ENCODE measurements around the gene SNRPA.
A peak's percentile ranks its signal among the peaks of the same experiment; 100 is the strongest.
"Not testable (repeated sequence)": the region's sequence is repeated elsewhere in the genome, so short reads cannot be mapped to it uniquely, and the experiment has no call there.

The SNRPA gene

GRCh38 chr19:40747536-40747935 is 3.5 kb upstream of the SNRPA start:
- DNase-seq = no peak

- DNase-seq = peak; percentile 100
These were observed 737 bp upstream of the SNRPA start, which contains the start of gene ACTMAP for GRCh38 chr19:40750058-40750873. Gene ACTMAP (minus strand): TSS chr19:40750477. CDS start chr19:40749803, 674 bp downstream.

DNA sequence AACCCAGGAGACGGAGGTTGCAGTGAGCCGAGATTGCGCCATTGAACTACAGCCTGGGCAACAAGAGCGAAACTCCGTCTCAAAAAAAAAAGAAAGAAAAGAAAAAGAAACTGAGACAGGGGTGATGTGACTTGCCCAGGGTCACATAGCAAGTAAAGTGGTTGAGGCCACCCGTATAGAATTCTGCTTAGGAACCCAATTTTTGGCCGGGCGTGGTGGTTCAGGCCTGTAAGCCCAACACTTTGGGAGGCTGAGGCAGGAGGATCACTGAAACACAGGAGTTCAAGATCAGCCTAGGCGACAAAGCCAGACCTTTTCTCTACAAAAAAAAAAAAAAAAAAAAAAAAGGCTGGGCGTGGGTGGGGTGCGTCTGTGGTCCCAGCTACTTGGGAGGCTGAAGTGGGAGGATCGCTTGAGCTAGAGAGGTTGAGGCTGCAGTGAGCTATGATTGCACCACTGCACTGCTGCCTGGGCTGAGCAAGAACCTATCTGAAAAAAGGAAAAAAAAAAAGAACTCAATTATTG is 1.3 kb downstream of the SNRPA start:
- no peak for DNase-seq

DNA sequence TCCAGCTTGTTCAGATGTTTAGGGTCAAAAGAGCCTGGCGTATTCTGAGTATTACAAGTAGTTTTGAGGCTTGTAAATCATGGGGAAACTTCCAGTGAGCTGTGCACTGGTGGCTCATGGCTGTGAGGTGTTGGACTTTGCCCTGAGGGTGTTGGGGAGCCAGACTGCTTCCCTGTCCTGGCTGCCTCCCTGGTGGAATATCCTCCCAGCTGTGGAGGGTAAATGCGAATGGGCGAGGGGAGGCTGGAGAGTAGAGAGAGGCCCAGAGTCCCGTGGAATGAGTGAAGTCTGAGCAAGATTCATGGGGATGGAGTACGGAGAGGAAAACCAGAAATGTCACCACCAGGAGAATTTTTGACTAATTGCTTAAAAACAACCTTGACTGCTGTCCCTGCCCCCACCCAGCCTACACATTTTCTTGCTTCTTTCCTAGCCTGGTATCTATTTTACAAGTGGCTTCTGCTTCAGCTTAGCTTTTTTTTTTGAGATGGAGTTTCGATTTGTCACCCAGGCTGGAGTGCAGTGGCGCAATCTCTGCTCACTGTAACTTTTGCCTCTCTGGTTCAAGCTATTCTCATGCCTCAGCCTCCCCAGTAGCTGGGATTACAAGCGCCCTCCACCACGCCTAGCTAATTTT is 3.7 kb downstream of the SNRPA start:
- peak; percentile 77 for DNase-seq

- no peak for DNase-seq
These were observed 4.2 kb downstream of the SNRPA start for GRCh38 chr19:40755248-40755624.

DNA sequence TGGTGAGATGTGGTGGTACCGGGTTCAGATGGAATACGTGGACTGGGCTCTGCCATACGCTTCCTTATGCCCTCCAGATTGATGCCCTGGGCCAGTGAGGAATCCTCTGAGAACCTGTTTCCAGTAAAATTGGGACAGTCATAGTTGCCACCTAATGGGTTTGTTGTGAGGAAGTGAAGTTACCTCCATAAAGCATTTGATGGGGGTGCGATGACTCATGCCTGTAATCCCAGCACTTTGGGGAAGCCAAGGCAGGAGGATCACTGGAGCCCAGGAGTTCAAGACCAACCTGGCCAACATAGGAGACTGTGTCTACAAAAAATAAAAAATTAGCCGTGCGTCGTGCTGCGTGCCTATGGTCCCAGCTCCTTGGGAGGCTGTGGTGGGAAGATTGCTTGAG is 4.8 kb downstream of the SNRPA start:
- DNase-seq = no peak

DNA sequence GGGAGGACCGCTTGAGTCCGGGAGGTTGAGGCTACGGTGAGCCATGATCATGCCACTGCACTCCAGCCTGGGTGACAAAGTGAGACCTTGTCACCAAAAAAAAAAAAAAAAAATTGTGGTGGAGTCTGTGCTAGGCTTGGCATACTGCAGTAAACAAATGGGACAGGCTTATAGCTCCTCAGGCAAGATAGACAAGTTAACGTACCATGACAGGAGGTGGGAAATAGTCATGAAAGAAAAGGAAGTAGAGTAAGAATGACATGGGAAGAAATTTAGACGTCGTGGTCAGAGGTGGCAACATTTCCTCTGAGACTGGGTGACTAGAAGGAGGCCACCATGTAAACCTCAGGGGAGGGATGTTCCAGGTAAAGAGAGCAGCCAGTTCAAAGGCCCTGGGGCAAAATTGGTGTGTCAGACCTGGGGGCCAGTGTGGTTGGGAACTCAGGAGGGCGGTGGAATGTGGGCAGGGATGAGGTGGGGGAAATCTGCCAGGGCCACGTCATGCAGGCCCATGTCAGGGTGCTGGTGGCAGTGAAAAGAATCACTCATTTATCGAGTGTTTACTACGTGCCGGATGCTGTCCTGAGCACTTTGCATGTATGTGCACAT is 5.6 kb downstream of the SNRPA start:
- peak; percentile 37 for DNase-seq

GRCh38 chr19:40758491-40758890 is 7.5 kb downstream of the SNRPA start:
- no peak for DNase-seq

DNA sequence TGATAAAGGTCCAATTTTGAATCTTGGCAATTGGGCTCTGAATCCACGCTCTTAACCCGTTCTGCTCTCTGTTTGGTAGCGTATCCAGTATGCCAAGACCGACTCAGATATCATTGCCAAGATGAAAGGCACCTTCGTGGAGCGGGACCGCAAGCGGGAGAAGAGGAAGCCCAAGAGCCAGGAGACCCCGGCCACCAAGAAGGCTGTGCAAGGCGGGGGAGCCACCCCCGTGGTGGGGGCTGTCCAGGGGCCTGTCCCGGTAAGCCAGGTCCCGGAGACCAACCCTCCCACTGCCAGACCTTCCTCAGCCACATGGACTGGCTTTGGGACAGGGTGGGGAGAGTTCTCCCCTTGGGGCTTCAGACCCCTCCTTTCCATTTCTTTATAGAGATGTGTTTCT is 8.3 kb downstream of the SNRPA start:
- DNase-seq = no peak

DNA sequence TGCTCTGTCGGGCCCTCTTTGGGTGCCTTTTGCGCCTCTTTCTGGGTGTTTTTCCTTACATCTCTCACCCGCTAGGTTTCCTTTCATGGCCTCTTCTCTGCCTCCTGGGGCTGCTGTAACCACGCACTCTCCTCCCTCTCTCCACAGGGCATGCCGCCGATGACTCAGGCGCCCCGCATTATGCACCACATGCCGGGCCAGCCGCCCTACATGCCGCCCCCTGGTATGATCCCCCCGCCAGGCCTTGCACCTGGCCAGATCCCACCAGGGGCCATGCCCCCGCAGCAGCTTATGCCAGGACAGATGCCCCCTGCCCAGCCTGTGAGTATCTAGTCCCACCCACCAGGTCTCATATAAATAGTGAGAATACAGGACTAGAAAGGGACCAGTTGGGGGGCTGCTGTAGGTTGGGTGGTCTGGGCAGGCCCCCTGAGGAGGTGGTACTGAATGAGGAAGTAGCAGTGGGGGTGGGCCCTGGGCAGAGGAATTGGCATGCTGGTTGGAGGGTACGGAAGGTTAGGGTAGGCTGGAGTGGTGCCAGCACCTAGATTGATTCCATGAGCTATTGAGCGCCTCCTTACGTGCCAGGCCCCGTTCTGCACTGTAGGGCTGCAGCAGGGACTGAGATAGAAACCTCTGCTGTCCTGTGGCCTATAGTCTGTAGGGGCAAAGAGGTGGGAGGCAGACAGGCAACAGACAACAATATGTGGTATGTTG is 11.9 kb downstream of the SNRPA start:
- DNase-seq = no peak

DNA sequence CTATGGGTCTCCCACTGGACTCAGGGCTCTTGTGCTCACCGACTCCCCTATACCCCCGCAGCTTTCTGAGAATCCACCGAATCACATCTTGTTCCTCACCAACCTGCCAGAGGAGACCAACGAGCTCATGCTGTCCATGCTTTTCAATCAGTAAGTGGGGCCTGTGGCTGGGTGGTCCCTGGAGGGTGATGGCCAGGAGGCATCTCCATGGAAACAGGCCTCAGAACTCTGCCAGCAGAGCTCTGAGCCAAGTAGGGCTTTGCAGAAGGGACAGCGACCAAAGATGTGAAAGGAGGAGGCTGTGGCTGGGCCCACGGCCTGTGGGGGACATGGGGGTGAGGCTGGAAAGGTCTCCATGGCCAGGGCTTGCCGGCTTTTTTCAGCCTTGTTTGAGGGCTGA is 12.5 kb downstream of the SNRPA start:
- no peak for DNase-seq

DNA sequence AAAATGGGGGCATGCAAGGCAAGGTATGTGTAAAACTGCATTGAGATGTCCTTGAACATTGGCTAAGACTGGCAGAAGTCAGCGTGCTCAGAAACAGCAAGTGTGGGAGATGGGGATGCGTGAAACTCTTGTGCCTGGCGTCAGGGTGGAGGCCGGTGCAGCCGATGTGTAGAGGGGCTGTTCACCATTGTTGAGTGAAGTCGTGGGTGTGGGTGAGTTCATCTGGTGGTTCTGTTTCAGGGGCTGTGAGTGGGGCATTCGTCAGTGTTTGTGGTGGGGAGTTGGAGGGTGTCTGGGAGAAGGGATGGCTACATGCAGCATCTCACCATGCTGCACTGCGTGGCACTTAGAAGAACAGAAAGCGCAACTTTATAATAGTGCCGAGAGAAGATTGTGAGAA is 13.0 kb downstream of the SNRPA start:
- no peak for DNase-seq

DNA sequence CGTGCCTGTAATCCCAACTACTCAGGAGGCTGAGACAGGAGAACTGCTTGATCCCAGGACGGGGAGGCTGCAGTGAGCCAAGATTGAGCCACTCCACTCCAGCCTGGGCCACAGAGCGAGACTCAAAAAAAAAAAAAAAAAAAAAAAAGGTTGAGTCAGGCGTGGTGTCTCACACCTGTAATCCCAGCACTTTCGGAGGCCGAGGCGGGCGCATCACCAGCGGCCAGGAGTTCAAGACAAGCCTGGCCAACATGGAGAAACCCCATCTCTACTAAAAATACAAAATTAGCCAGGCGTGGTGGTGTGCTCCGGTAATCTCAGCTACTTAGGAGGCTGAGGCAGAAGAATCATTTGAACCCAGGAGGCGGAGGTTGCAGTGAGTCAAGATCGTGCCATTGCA is 15.4 kb downstream of the SNRPA start:
- not testable (repeated sequence) for DNase-seq

DNA sequence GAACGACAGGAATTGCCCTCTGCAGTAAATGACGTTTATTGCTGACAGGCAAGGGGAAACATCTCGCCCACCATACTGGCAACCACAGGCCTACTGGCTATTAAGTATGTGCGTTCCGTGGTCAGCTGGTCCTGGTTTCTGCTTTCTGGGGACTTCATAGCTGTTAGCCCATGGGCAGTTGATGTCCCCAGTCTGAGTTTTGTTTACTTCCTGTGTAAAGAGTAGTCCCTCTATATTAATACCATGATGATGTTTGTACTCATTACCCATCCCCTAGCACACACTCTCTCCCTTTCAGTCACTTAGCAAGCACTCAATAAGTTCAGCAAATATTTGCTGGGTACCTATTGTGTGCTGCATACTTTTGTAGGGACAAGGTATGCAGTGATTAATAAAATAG is 17.9 kb downstream of the SNRPA start:
- DNase-seq = no peak

GRCh38 chr19:40771101-40771862 is 20.3 kb downstream of the SNRPA start:
- not testable (repeated sequence) for DNase-seq

- no peak for DNase-seq
These were observed 24.1 kb downstream of the SNRPA start, which contains the start of gene MIA for GRCh38 chr19:40774916-40775631. Gene MIA (plus strand): TSS chr19:40775521. CDS start chr19:40775543, 22 bp downstream.

GRCh38 chr19:40775632-40776022 is 24.6 kb downstream of the SNRPA start:
- no peak for DNase-seq

DNA sequence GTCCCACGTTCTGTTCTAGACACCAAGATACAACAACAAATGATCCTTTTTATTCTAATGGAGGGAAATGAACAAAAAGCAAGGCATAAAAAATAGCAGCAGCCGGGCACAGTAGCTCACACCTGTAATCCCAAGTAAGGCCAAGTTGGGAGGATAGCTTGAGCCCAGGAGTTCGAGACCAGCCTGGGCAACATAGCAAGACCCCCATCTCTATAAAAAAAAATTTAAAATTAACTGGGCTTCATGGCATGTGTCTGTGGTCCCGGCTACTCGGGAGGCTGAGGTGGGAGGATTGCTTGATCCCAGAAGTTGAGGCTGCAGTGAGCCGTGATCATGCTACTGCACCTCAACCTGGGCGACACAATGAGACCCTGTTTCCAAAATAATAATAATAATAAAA is 25.4 kb downstream of the SNRPA start:
- no peak for DNase-seq

DNA sequence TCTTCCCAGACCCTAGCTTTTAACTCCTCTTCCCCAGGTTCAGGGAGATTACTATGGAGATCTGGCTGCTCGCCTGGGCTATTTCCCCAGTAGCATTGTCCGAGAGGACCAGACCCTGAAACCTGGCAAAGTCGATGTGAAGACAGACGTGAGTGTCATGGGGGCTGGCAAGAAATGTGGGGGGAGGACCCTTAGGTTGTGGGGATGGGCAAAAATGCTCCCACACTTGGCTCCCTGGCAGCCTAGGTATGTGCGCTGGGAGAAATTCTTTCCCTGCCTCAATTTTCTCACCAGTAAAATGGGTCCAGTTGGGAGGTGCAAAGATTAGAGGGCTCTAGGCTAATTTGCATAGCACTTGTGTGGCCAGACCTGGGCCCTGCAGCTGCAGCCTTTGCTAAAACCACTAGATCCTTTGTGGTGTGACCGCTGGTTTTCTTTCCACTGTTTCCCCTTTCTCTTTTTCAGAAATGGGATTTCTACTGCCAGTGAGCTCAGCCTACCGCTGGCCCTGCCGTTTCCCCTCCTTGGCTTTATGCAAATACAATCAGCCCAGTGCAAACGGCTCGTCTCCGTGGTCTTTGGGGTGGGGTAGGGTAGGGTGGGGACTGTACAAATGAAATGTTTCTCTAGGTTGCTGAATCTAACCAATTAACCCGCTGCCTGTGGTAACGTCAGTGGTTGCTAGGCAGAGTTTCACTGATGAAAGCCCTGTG is 26.1 kb downstream of the SNRPA start:
- DNase-seq = peak; percentile 96

DNA sequence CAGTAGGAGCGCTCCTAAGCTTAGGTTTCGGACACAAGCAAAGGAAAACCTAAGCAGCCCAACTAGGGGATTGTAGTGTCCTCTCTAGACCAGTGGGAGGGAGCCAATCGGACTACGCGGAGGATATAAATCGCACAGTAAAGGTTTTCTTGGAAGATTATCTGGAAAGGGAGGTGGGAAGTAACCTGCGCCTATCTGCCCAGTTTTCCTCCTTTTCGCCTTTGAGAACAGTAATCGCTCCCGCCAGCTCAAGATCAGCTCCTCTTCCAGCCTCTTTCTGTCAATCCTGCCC is 26.6 kb downstream of the SNRPA start:
- DNase-seq = no peak
